Astrocyte (in vitro differentiated cells and primary cell): Measurements from ENCODE around the gene MYO5A. TPM values are rescaled to one million over a fixed set of nuclear protein-coding genes. Genes with fewer than 3 reads are reported as not detected.

Source experiments
- DNase-seq: peaks from one replicate; pipeline ENCODE4 v3.0.0-alpha.2; 2010; ENCODE audit warnings: low read depth
- FAIRE-seq: peaks from 2 replicates; lab custom pipeline; 2011; peaks lifted over from hg19 to GRCh38; lab: Jason Lieb, UNC
- H2AFZ ChIP-seq: 2 replicates; pipeline ENCODE4 v1.6.0; 2012; ENCODE audit warnings: low read depth, low read length, inconsistent platforms
- H3K27ac ChIP-seq: 2 replicates; pipeline ENCODE4 v1.5.1; 2011; ENCODE audit warnings: low read depth, low read length, inconsistent platforms
- H3K27me3 ChIP-seq: 2 replicates; pipeline ENCODE4 v1.6.0; 2011; ENCODE audit warnings: low read length, inconsistent platforms; ENCODE audit not compliant: insufficient read depth
- H3K36me3 ChIP-seq: 2 replicates; pipeline ENCODE4 v1.5.1; 2011; ENCODE audit warnings: low read length, inconsistent platforms; ENCODE audit not compliant: insufficient read depth
- H3K4me1 ChIP-seq: 2 replicates; pipeline ENCODE4 v1.5.1; 2011; ENCODE audit warnings: low read length, inconsistent platforms; ENCODE audit not compliant: insufficient read depth
- H3K4me2 ChIP-seq: 2 replicates; pipeline ENCODE4 v1.6.0; 2012; ENCODE audit warnings: low read length, inconsistent platforms
- H3K4me3 ChIP-seq: 2 replicates; pipeline ENCODE4 v1.5.1; 2011; ENCODE audit warnings: low read depth, mild to moderate bottlenecking, low read length, inconsistent platforms; ENCODE audit not compliant: insufficient read depth
- H3K79me2 ChIP-seq: 2 replicates; pipeline ENCODE4 v1.6.0; 2012; ENCODE audit warnings: mild to moderate bottlenecking, low read length, inconsistent platforms; ENCODE audit not compliant: insufficient read depth
- H3K9ac ChIP-seq: 2 replicates; pipeline ENCODE4 v1.6.0; 2012; ENCODE audit warnings: mild to moderate bottlenecking, low read length, inconsistent platforms
- H3K9me3 ChIP-seq: 2 replicates; pipeline ENCODE4 v1.5.1; 2012; ENCODE audit warnings: low read depth, mild to moderate bottlenecking, low read length, inconsistent platforms; ENCODE audit not compliant: insufficient read depth
- H4K20me1 ChIP-seq: 2 replicates; pipeline ENCODE4 v1.6.0; 2012; ENCODE audit warnings: low read length, inconsistent platforms; ENCODE audit not compliant: insufficient read depth
- H3K27ac Mint-ChIP-seq: one replicate; pipeline ENCODE4 v1.8.0; 2021; ENCODE audit warnings: mild to moderate bottlenecking, mixed read lengths; ENCODE audit not compliant: unreplicated experiment
- H3K27me3 Mint-ChIP-seq: one replicate; pipeline ENCODE4 v1.8.0; 2021; ENCODE audit warnings: low read depth, mixed read lengths; ENCODE audit not compliant: unreplicated experiment
- H3K36me3 Mint-ChIP-seq: one replicate; pipeline ENCODE4 v1.8.0; 2021; ENCODE audit warnings: low read depth, mixed read lengths; ENCODE audit not compliant: unreplicated experiment
- H3K4me1 Mint-ChIP-seq: one replicate; pipeline ENCODE4 v1.8.0; 2021; ENCODE audit warnings: low read depth, mixed read lengths; ENCODE audit not compliant: unreplicated experiment
- H3K4me3 Mint-ChIP-seq: one replicate; pipeline ENCODE4 v1.8.0; 2021; ENCODE audit warnings: mild to moderate bottlenecking, moderate library complexity, mixed read lengths; ENCODE audit not compliant: unreplicated experiment
- H3K9me3 Mint-ChIP-seq: one replicate; pipeline ENCODE4 v1.8.0; 2021; ENCODE audit warnings: mild to moderate bottlenecking, mixed read lengths; ENCODE audit not compliant: unreplicated experiment
- EZH2 ChIP-seq: IDR thresholded peaks from 2 replicates; pipeline ENCODE4 v1.6.1; 2012; ENCODE audit warnings: mild to moderate bottlenecking, low read length, inconsistent platforms; ENCODE audit not compliant: insufficient read depth
- total RNA-seq: library from RNA; stranded (reverse); gene quantifications from 2 replicates; pipeline ENCODE4 v1.2.1, GENCODE V29; 2021
- TF ChIP-seq, protein P1 (sequence below): IDR thresholded peaks from 2 replicates; pipeline ENCODE4 v1.5.1; 2011; ENCODE audit warnings: low read depth, mild to moderate bottlenecking, inconsistent platforms, low read length, moderate library complexity; ENCODE audit not compliant: insufficient read depth

The MYO5A gene
- total RNA-seq, 1 donor from 2014 or later: 47.6 TPM

DNA sequence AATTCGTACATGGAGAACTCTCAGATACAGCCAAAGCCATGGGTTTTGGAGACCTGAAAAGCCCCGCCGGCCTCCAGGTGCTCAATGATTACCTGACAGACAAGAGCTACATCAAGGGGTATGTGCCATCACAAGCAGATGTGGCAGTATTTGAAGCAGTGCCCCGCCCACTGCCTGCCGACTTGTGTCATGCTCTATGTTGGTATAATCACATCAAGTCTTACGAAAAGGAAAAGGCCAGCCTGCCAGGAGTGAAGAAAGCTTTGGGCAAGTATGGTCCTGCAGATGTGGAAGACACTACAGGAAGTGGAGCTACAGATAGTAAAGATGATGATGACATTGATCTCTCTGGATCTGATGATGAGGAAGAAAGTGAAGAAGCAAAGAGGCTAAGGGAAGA lies 23.5 kb downstream of the MYO5A start:
- Mint-ChIP-seq H3K27ac (no peak overlapping the region), H3K9me3 (no peaks in the 10 kb centered on the region), H3K36me3 (no peaks in the 10 kb centered on the region), H3K27me3 (no peaks in the 10 kb centered on the region), H3K4me3 (no peak overlapping the region), H3K4me1 (peaks cover 17% of the 10 kb centered on the region)
- Histone ChIP-seq H3K9me3 (no peaks in the 10 kb centered on the region), H3K4me2 (no peak overlapping the region), H3K4me3 (no peak overlapping the region), H3K4me1 (no peaks in the 10 kb centered on the region), H3K36me3 (no peaks in the 10 kb centered on the region), H3K79me2 (peaks cover 57% of the 10 kb centered on the region), H3K27ac (no peak overlapping the region), H3K27me3 (no peaks in the 10 kb centered on the region), H2AFZ (no peak overlapping the region), H4K20me1 (peaks cover 42% of the 10 kb centered on the region), H3K9ac (no peak overlapping the region)
- TF ChIP-seq, protein P1, sequence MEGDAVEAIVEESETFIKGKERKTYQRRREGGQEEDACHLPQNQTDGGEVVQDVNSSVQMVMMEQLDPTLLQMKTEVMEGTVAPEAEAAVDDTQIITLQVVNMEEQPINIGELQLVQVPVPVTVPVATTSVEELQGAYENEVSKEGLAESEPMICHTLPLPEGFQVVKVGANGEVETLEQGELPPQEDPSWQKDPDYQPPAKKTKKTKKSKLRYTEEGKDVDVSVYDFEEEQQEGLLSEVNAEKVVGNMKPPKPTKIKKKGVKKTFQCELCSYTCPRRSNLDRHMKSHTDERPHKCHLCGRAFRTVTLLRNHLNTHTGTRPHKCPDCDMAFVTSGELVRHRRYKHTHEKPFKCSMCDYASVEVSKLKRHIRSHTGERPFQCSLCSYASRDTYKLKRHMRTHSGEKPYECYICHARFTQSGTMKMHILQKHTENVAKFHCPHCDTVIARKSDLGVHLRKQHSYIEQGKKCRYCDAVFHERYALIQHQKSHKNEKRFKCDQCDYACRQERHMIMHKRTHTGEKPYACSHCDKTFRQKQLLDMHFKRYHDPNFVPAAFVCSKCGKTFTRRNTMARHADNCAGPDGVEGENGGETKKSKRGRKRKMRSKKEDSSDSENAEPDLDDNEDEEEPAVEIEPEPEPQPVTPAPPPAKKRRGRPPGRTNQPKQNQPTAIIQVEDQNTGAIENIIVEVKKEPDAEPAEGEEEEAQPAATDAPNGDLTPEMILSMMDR: no peak
- no peak for TF ChIP-seq EZH2
- FAIRE-seq (no peak), DNase-seq (no peak)

DNA sequence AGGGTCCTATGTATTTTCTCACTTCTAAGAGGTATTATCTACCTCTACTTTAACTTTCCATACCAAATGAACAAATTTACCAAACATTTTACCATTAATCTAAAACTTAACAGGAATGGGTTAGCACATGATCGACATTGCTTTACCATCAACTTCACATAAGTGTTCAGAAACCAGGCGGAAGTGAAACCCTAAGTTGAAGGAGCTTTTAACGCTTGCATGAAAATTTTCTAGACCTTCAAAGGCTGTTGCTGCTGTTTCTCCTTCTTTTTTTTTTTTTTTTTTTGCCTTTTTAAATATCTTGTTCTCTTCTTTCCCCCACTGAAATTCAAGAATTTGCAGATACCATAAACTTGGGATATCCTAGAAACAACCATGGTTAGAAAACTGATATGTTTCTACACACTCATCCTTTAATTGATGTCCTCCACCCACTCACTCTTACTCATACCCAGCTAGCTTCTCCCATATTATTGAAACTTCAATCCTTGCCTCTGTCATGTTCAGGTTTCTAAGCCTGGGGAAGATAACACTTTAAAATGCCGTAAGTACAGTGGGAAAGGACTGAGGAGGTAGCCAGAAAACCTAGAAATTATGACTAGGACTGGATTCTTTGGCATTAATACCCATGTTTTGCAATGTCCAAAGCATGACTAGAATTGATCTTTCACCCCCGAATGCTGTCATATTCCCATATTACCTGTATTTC lies 24.7 kb downstream of the MYO5A start:
- TF ChIP-seq, protein P1: no peak
- TF ChIP-seq EZH2: no peak
- Mint-ChIP-seq H3K9me3 (no peaks in the 10 kb centered on the region), H3K36me3 (no peaks in the 10 kb centered on the region), H3K4me3 (no peak overlapping the region), H3K4me1 (peaks cover 10% of the 10 kb centered on the region), H3K27ac (no peak overlapping the region), H3K27me3 (no peaks in the 10 kb centered on the region)
- H3K4me2 ChIP-seq: peak overlapping the region; percentile 2
- FAIRE-seq (no peak), DNase-seq (peak; percentile 81)
- no peak overlapping the region for H3K9ac ChIP-seq
- H3K27ac ChIP-seq: no peak overlapping the region
- peaks cover 31% of the 10 kb centered on the region for H4K20me1 ChIP-seq
- H3K27me3 ChIP-seq: no peaks in the 10 kb centered on the region
- no peaks in the 10 kb centered on the region for H3K36me3 ChIP-seq
- no peaks in the 10 kb centered on the region for H3K9me3 ChIP-seq
- no peak overlapping the region for H3K4me3 ChIP-seq
- no peaks in the 10 kb centered on the region for H3K4me1 ChIP-seq
- H3K79me2 ChIP-seq: peaks cover 47% of the 10 kb centered on the region
- no peak overlapping the region for H2AFZ ChIP-seq

DNA sequence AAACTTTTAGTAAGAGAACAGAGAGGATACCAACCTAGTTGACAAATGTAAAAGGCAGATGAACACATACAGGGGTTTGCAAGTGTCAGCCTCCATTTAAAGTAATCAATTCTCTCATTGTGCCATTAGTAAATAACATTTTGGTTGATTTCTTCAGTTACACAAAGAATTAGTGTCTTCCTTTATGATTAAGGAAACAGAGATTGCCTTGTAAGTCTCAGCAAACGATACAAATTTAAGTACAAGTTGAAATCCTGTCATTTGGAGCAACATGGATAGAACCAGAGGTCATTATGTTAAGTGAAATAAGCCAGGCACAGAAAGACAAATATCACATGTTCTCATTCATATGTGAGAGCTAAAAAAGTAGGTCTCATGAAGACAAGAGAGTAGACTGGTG lies 26.1 kb downstream of the MYO5A start:
- Histone ChIP-seq H3K4me3 (no peak overlapping the region), H4K20me1 (peaks cover 28% of the 10 kb centered on the region), H3K79me2 (peaks cover 39% of the 10 kb centered on the region), H3K4me1 (no peaks in the 10 kb centered on the region), H3K27me3 (no peaks in the 10 kb centered on the region), H3K36me3 (no peaks in the 10 kb centered on the region), H3K9me3 (no peaks in the 10 kb centered on the region), H2AFZ (no peak overlapping the region), H3K27ac (no peak overlapping the region), H3K9ac (no peak overlapping the region), H3K4me2 (no peak overlapping the region)
- Mint-ChIP-seq H3K4me1 (peaks cover 14% of the 10 kb centered on the region), H3K4me3 (no peak overlapping the region), H3K9me3 (no peaks in the 10 kb centered on the region), H3K27me3 (no peaks in the 10 kb centered on the region), H3K27ac (no peak overlapping the region), H3K36me3 (no peaks in the 10 kb centered on the region)
- FAIRE-seq (no peak), DNase-seq (no peak)
- TF ChIP-seq EZH2: no peak
- TF ChIP-seq, protein P1: no peak
